GM12878 (cell line): ENCODE measurements around the gene SERPINF2. TPM values are rescaled to one million over a fixed set of nuclear protein-coding genes. Genes with fewer than 3 reads are reported as not detected.

Source experiments
- CBX3 ChIP-seq: fragments of 200-600 bp; sonication (generic); IDR thresholded peaks from 2 replicates; pipeline ENCODE4 v1.6.1; 2016; ENCODE audit warnings: low read depth, borderline replicate concordance
- CUX1 ChIP-seq: IDR thresholded peaks from 2 replicates; pipeline ENCODE4 v1.6.1; 2012; ENCODE audit warnings: improper control_type of control experiment, low read depth, low read length; ENCODE audit not compliant: insufficient replicate concordance
- HCFC1 ChIP-seq: fragments of 150-350 bp; IDR thresholded peaks from 2 replicates; pipeline ENCODE4 v1.6.1; 2014; ENCODE audit warnings: low read length
- HDAC6 ChIP-seq: fragments of 200-600 bp; sonication (generic); IDR thresholded peaks from one replicate; pipeline ENCODE4 v1.8.0; 2017; ENCODE audit warnings: antibody characterized with exemption; ENCODE audit not compliant: unreplicated experiment
- IKZF1 ChIP-seq: fragments of 450-650 bp; conservative IDR thresholded peaks from 2 replicates; pipeline ENCODE4 v1.6.1; 2017; ENCODE audit warnings: antibody characterized with exemption, mild to moderate bottlenecking
- IRF4 ChIP-seq: IDR thresholded peaks from 2 replicates; pipeline ENCODE4 v1.6.1; 2011; ENCODE audit warnings: low read depth, low read length
- LARP7 ChIP-seq: fragments of 450-650 bp; IDR thresholded peaks from 2 replicates; pipeline ENCODE4 v1.6.1; 2017; ENCODE audit warnings: mild to moderate bottlenecking
- MEF2A ChIP-seq: IDR thresholded peaks from 2 replicates; pipeline ENCODE4 v1.6.1; 2011; ENCODE audit warnings: low read depth, mild to moderate bottlenecking, low read length, moderate library complexity; ENCODE audit not compliant: insufficient read depth
- MEF2B ChIP-seq: fragments of 450-650 bp; IDR thresholded peaks from 2 replicates; pipeline ENCODE4 v1.6.1; 2018; ENCODE audit warnings: mild to moderate bottlenecking, moderate library complexity; ENCODE audit not compliant: partially characterized antibody, poor library complexity, severe bottlenecking
- MTA2 ChIP-seq: fragments of 450-650 bp; IDR thresholded peaks from 2 replicates; pipeline ENCODE4 v1.6.1; 2016; ENCODE audit warnings: low read depth, mild to moderate bottlenecking, moderate library complexity
- MXI1 ChIP-seq: fragments of 150-350 bp; IDR thresholded peaks from 2 replicates; pipeline ENCODE4 v1.6.1; 2011; ENCODE audit warnings: low read depth, mild to moderate bottlenecking, inconsistent platforms, low read length, improper control_type of control experiment
- NR2C1 ChIP-seq: fragments of 450-650 bp; IDR thresholded peaks from 2 replicates; pipeline ENCODE4 v1.6.1; 2017; ENCODE audit warnings: antibody characterized with exemption, mild to moderate bottlenecking, moderate library complexity
- RAD51 ChIP-seq: fragments of 450-650 bp; IDR thresholded peaks from 2 replicates; pipeline ENCODE4 v1.6.1; 2016; ENCODE audit warnings: moderate library complexity, mild to moderate bottlenecking, inconsistent platforms
- RCOR1 ChIP-seq: conservative IDR thresholded peaks from 2 replicates; pipeline ENCODE4 v1.6.1; 2012; ENCODE audit warnings: low read depth, low read length, improper control_type of control experiment
- RELA ChIP-seq: fragments of 450-650 bp; IDR thresholded peaks from 2 replicates; pipeline ENCODE4 v1.8.0; 2014; ENCODE audit warnings: borderline replicate concordance; ENCODE audit not compliant: partially characterized antibody
- RUNX3 ChIP-seq: IDR thresholded peaks from 2 replicates; pipeline ENCODE4 v1.6.1; 2012; ENCODE audit warnings: low read length, inconsistent platforms
- SUZ12 ChIP-seq: fragments of 200-600 bp; sonication (generic); IDR thresholded peaks from one replicate; pipeline ENCODE4 v1.6.1; 2018; ENCODE audit warnings: antibody characterized with exemption, mild to moderate bottlenecking; ENCODE audit not compliant: unreplicated experiment
- ZNF274 ChIP-seq: IDR thresholded peaks from one replicate; pipeline ENCODE4 v1.8.0; 2011; ENCODE audit not compliant: insufficient read length, insufficient read depth
- ZSCAN29 ChIP-seq: fragments of 450-650 bp; IDR thresholded peaks from 2 replicates; pipeline ENCODE4 v1.6.1; 2017; ENCODE audit warnings: mild to moderate bottlenecking, moderate library complexity
- polyA plus RNA-seq, 11 experiments: library from polyadenylated mRNA; depleted of rRNA in 4 of 11; unstranded in 6 of 11; stranded (reverse) in 5 of 11; fragments of >200 nt; fragmentation: Nextera tagmentation in 4 of 11; fragmentation: Illumina TruSeq in 1 of 11; extraction: Ambion mirVana in 4 of 11; extraction: Trizol in 1 of 11; gene quantifications; 1 replicate in 1 of 11; 2 replicates in 10 of 11; pipeline versions ENCODE4 v1.2.1 to v1.2.3, GENCODE V29; 2011 to 2016; ENCODE audit warnings: inconsistent platforms in 2 of 11, missing spikeins in 2 of 11, low read depth in 1 of 11
- total RNA-seq, 4 experiments: library from RNA; depleted of rRNA in 3 of 4; stranded (reverse); fragments of >200 nt in 3 of 4; fragmentation: Illumina TruSeq in 1 of 4; extraction: Trizol in 1 of 4; gene quantifications; 2 replicates each; pipeline versions ENCODE4 v1.2.1 to v1.2.3, GENCODE V29; 2013 to 2021
- TF ChIP-seq, protein P1 (sequence below): fragments of 450-650 bp; conservative IDR thresholded peaks from 2 replicates; pipeline ENCODE4 v1.6.1; 2017; ENCODE audit warnings: mild to moderate bottlenecking, moderate library complexity
- TF ChIP-seq, protein P2 (sequence below): fragments of 450-650 bp; IDR thresholded peaks from 2 replicates; pipeline ENCODE4 v1.6.1; 2017; ENCODE audit warnings: mild to moderate bottlenecking, moderate library complexity

The SERPINF2 gene
- total and polyA plus RNA-seq, 10 of the 15 experiments (the other 5 are each of a cell fraction or from before 2014, with no cell fraction given), result 0.04 to 0.21 (median 0.12) TPM; not detected in 6

- TF ChIP-seq CUX1 (no peak), ZNF274 (no peak), ZSCAN29 (peak; percentile 35; the same call in 1 of the 2 replicates), RCOR1 (no peak), SUZ12 (no peak), LARP7 (peak; percentile 77; the same call in 1 of the 2 replicates), MXI1 (peak; percentile 94), HDAC6 (no peak), MEF2B (peak; percentile 45), RAD51 (peak; percentile 98), CBX3 (no peak), IRF4 (no peak), RELA (peak; percentile 26), NR2C1 (peak; percentile 47), HCFC1 (peak; percentile 51), IKZF1 (peak; percentile 81), MEF2A (no peak), MTA2 (no peak), RUNX3 (0 out of 2 replicates have a peak, but pooled peaks have one; percentile 12)
- TF ChIP-seq, protein P1, sequence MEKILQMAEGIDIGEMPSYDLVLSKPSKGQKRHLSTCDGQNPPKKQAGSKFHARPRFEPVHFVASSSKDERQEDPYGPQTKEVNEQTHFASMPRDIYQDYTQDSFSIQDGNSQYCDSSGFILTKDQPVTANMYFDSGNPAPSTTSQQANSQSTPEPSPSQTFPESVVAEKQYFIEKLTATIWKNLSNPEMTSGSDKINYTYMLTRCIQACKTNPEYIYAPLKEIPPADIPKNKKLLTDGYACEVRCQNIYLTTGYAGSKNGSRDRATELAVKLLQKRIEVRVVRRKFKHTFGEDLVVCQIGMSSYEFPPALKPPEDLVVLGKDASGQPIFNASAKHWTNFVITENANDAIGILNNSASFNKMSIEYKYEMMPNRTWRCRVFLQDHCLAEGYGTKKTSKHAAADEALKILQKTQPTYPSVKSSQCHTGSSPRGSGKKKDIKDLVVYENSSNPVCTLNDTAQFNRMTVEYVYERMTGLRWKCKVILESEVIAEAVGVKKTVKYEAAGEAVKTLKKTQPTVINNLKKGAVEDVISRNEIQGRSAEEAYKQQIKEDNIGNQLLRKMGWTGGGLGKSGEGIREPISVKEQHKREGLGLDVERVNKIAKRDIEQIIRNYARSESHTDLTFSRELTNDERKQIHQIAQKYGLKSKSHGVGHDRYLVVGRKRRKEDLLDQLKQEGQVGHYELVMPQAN, result peak; percentile 99
- TF ChIP-seq, protein P2, sequence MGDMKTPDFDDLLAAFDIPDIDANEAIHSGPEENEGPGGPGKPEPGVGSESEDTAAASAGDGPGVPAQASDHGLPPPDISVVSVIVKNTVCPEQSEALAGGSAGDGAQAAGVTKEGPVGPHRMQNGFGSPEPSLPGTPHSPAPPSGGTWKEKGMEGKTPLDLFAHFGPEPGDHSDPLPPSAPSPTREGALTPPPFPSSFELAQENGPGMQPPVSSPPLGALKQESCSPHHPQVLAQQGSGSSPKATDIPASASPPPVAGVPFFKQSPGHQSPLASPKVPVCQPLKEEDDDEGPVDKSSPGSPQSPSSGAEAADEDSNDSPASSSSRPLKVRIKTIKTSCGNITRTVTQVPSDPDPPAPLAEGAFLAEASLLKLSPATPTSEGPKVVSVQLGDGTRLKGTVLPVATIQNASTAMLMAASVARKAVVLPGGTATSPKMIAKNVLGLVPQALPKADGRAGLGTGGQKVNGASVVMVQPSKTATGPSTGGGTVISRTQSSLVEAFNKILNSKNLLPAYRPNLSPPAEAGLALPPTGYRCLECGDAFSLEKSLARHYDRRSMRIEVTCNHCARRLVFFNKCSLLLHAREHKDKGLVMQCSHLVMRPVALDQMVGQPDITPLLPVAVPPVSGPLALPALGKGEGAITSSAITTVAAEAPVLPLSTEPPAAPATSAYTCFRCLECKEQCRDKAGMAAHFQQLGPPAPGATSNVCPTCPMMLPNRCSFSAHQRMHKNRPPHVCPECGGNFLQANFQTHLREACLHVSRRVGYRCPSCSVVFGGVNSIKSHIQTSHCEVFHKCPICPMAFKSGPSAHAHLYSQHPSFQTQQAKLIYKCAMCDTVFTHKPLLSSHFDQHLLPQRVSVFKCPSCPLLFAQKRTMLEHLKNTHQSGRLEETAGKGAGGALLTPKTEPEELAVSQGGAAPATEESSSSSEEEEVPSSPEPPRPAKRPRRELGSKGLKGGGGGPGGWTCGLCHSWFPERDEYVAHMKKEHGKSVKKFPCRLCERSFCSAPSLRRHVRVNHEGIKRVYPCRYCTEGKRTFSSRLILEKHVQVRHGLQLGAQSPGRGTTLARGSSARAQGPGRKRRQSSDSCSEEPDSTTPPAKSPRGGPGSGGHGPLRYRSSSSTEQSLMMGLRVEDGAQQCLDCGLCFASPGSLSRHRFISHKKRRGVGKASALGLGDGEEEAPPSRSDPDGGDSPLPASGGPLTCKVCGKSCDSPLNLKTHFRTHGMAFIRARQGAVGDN, result peak; percentile 92
These were observed 18.3 kb upstream of the SERPINF2 start, which contains the start of gene WDR81 (continued) for GRCh38 chr17:1724351-1724868.
